Activated CD4-positive, alpha-beta T cell treated with anti-CD3 and anti-CD28 coated beads, Interleukin-2, amount 50 U/mL, for 16 hours (primary cell): ENCODE results near the gene PDF.
"Not testable (repeated sequence)": the region's sequence is repeated elsewhere in the genome, so short reads cannot be mapped to it uniquely, and the experiment has no call there.

Experiments used
- DNase-seq: peaks from one replicate; pipeline ENCODE4 v3.0.0-alpha.2; 2020

Gene PDF

DNA sequence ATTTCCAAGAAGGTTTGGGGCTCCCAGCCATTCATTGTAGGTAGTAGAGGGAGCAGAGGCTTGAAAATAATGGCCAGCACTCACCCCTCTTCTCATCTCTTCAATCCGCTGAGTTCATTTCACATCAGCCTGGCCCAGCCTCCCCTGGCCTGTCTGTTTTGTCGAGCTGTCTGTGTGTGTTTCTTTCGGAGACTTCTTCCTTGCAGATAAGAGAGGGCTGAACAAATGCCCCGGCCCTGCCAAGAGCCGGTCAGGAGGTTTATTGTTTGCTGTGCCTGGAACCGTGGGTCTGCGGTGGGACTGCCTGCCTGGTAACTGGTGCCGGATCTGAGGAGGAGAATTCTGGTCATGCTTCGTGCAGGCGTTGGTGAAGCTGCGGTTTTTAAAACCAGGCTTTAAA lies 15.9 kb downstream of the PDF start:
- no peak for DNase-seq

DNA sequence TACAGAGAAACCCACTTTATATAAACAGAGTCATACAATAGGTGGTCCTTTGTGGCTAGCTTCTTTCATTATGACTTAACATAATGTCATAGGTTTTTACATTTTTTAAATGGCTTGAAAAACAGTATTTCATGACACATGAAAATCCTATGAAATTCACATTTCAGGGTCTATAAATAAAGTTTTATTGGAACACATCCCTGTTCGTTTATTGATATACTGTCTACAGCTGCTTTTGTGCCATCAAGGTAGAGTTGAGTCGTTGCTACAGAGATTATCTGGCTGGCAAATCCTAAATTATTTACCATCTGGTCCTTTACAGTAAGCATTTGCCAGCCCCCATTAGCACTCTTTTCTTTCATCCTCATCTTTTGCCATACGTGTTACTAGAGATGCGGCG lies 16.9 kb downstream of the PDF start:
- DNase-seq: no peak

DNA sequence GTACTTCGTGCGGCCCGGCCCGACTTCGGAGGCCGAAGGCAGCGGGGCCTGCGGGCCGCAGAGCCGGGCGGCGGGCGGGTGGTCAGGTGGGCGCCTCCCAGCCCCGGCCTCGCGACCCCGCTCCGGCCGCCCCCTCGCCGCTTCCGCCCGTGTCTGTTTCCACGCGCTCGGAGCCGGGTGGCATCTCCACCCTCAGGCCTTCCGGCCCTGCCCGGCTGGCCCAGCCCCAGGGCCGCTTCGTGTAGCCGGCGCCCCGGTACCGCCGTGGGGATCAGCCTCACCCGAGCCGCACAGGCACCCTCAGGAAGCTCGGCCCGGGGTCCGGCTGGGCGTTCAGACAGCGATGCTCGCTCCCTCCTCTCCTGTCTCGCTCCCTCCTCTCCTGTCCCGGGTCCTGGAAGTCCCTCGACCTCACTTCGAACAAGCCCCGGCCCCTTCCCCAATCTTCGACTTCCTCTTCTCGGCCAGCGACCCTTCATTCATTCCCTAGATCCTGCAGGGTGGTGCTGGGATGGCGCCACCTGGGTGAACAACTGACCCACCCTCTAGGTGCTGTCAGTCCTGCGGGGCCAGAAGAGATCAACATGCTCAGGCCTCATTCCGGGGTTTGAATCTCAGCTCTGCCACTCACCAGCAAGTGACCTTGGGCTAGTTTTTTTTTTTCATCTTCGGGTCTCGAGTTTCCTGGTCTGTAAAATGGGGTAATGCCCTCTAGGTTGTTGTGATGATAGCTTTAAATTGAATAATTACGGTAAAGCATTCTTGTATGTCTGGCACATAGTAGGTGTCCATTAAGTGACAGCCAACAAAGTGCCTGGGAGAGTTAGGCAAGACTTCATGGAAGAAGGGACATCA lies 18.6 kb downstream of the PDF start:
- peak; percentile 43 for DNase-seq

DNA sequence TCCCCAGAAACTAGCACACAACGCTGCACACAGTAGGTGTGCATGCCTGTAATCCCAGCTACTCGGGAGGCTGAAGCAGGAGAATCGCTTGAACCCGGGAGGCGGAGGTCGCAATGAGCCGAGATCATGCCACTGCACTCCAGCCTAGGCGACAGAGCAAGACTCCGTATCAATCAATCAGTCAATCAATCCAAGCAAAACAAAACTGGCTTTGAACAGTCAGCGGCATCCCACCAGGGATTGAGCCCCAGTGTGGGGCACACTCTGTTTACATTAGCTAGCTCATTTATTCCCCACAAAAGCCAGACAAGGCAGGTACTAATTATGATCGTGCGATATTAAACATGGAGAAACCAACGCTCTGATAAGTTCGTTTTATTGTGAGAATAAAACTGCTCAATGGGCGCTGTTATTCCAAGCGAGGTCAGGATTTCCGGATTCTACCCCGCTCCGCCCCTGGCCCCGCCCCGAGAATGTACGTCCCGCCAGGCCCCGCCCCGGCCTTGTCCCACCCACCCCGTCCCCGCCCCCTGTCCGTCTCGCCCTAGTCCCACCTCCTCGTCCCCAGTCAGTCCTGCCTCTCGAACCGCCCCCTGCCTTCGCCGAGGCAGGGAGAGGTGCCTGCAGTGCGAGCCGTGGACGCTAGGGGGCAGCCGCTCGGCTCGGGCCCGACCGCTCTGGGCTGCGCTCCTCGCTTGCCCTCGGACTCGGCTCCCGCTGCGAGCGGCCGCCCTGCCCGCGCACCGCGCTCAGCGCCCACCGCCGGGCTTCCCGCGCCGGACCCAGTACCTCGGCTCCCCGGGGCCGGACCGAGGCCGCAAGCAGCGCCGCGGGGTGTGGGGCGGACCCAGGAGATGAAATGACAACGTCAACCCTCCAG lies 19.5 kb downstream of the PDF start, which contains the start of gene VPS4A:
TSS of gene VPS4A (plus strand) at position 698 of the 880 bp plus-strand sequence. CDS start at position 860, 162 bp downstream.
- peak; percentile 97 for DNase-seq

DNA sequence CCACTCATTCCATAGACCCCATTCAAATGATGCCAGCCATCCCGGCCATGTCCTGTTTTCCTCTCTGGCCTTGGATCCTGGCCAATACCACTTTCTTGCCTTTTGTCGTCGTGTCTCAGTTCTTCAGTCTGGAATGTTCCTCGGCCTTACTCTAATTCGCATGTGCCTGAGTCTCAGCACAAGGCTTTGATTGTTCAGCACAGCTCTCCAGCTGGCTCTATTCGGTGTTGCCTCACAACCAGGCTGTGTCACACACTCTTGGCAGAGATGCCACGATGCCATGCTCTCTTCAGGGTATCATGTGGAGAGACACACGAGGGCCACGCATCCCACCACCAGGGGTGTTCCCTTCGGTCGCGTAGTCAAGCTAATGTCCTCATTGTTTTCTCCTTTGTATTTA lies 21.1 kb downstream of the PDF start:
- no peak for DNase-seq

DNA sequence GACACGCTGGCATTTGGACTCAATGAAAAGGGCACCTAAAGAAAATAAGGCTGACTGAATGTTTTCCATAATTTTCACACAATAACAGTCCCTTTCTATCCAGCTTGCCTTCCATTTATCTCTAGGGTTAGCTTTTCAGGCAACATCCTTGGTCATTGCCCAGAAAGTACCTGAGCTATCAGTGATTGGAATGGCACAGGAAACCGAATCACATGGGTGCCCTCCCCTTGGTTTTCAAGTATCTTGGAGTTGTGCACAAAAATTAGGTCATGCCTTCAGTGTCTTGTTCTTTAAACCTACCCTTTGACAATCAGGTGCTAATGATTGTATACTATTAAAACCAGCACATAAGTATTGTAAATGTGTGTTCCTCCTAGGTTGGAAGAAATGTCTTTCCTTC lies 22.5 kb downstream of the PDF start:
- DNase-seq: no peak

DNA sequence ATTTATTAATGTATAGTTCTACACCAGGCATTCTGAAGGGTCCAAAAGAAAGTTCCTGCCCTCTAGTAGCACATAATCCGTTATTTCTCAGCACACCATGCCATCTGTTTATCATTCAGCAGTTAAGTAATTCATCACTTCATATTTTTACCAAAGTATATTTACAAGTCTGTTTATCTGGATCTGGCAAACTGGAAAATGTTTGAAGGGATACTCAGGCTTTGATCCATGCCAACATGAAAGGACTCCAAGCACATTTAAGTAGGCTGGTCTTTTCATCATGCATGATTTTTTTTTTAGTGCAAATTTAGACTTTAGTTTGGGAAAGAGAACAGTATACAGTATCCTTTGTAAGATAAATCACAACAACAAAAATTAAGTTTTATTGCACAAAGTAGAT lies 23.3 kb downstream of the PDF start:
- DNase-seq: no peak

DNA sequence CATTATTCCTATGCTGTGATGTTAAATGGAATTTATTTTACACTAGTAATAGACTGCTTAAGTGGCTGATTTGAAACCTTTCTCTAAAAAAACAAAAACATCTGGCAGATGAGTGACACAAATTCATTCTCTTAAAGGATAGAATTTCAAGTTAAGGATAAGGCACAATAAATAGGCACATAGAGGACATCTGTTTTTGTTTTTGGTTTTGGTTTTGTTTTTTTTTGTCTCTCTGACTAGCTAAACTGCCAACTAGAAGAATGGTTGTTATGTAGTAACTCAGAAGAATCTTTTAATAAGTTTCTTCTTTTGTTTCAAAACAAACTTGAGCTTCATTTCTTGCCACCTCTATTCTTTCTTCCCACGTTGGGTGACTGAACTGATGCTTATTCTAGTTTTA lies 24.4 kb downstream of the PDF start:
- DNase-seq: no peak

DNA sequence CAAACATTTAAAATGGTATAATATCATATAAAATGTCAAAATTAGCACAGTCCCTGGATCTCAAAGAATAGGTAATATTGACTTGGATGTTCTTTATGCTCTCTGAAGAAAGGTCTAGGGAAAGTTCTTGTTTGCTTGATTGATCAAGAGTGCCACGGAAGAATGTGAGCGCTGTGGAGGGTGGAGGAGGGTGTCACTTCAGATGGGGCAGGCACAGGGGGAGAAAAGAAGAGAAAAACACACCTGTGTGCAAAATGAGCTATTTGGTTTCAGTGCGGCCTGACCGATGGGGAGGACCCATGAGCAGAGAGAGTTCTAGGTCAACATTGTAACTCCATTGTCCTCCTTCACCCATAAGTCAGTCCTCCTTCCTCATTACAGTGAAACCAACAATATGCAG lies 28.1 kb downstream of the PDF start:
- no peak for DNase-seq

DNA sequence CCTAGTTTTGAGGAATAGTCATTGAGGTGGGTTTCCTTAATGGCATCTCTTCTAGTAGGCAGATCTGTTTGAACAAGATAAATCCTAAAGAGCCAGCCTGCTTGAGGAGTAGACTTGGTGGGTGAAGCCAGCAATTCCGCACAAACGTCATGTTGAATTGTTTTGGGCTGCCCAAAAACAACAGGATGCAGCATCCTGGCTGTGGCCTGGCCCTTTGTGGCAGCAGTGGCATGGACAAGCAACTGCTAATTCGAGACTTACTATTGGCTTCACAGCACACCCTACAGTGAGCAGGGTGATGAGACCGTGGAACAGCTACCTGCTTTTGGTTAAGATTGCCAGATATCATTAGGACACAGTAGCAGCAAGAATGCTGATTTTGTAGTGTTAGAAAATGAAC lies 28.5 kb downstream of the PDF start:
- DNase-seq: no peak

DNA sequence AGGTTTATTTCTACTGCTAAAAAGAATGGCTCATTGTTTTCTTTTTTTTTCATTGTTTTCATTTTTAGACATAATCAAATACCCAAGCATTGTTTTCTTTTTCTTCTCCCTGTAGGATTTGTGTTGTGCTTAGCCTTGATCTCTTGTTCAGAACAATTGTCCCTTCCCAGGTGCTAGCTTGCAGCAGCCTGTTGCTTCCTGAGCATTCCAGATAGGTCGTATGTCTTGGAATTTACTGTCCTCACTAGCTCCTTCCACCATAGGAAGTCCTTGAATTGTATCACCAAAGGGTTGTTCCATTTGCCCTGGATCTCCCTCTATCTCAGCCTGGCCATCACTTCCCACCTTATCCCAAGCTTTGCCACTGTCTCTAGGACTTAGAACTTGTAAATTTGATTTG lies 29.2 kb downstream of the PDF start:
- DNase-seq: no peak

DNA sequence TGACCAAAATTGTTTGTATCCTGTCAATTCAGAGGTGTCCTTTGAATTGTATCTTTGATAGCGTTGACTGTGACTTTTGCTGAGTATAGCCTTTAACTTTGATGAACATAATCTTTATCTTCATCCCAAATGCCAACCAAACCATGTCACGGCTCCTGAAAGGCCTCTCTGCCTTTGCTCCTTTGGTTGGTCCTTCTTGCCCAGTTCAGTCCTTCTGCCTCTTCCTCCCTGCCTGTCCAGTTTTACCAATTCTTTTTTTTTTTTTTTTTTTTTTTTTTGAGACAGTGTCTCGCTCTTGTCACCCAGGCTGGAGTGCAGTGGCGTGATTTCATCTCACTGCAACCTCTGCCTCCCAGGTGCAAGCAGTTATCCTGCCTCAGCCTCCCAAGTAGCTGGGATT lies 32.1 kb downstream of the PDF start:
- no peak for DNase-seq

DNA sequence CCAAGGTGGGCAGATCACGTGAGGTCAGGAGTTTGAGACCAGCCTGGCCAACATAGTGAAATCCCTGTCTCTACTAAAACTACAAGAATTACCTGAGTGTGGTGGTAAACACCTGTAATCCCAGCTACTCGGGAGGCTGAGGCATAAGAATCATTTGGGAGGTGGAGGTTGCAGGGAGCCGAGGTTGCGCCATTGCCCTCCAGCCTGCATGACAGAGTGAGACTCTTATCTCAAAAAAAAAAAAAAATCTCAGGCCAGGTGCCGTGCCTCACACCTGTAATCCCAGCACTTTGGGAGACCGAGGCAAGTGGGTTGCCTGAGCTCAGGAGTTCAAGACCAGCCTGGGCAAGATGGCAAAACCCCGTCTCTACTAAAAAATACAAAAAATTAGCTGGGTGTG lies 33.6 kb downstream of the PDF start:
- not testable (repeated sequence) for DNase-seq

DNA sequence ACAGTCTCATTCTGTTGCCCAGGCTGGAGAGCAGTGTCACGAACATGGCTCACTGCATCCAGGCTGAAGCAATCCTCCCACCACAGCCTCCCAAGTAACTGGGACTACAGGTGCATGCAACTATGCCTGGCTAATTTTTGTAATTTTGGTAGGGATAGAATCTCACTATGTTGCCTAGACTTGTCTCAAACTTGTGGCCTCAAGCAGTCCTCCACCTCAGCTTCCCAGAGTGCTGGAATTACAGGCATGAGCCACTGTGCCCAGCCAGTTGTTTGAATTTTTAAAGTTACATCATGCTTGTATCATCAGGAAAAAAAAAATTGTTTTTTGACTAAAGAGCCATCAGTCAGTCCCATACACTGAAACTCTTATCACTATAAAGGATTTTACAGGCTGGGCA lies 36.3 kb downstream of the PDF start:
- no peak for DNase-seq

DNA sequence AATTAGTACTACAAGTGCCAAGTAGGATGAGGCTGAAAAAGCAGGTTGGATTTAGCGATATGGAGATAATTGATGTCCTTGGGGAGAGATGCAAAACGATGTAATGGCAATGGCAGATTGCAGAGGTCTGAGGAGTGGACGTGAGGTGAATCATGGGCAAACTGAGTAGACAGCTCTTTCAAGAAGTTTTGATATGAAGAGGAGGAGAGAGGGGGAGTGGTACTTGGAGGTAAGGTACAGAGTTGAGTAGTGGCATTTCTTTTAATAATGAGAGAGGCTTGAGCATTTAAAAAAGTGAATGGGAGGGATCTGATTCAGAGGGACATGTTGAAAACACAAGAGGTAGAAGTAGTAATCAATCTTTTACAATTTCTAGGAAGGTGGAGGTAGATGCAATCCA lies 37.0 kb downstream of the PDF start:
- DNase-seq: peak; percentile 30

DNA sequence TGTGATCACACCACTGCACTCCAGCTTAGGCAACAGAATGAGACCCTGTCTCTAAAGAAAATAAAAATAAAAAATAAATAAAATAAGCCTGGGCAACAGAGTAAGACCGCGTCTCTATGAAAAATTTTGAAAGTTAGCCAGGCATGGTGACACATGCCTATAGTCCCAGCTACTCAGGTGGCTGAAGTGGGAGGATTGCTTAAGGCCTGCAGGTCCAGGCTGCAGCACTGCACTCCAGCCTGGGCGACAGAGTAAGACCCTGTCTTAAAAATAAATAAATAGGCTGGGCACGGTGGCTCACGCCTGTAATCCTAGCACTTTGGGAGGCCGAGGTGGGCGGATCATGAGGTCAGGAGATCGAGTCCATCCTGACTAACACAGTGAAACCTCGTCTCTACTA lies 38.7 kb downstream of the PDF start:
- DNase-seq: not testable (repeated sequence)

DNA sequence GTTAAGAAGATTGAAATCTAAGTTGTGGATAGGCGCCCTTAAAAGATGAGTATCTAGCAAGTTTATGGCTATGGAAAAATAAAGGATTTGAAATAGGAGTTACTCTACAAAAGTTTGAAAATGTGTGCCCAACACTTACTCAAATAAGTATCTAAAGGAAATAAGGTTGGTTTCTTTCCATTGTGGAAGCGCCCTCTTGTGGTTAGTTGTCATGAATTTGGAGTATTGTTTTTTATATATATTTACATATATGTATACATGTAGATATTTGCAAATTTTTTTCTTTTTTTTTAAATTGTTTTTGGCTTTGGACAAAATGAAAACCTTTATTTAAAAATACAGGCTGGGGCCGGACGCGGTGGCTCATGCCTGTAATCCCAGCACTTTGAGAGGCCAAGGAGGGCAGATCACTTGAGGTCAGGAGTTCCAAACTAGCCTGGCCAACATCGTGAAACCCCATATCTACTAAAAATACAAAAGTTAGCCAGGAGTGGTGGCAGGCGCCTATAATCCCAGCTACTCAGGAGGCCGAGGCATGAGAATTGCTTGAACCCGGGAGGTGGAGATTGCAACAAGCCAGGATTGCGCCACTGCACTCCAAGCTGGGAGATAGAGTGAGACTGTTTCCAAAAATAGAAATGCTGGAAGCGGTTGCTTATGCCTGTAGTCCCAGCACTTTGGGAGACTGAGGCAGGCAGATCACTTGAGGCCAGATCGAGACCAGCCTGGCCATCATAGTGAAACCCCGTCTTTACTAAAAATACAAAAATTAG lies 43.3 kb downstream of the PDF start:
- peak; percentile 64 for DNase-seq

DNA sequence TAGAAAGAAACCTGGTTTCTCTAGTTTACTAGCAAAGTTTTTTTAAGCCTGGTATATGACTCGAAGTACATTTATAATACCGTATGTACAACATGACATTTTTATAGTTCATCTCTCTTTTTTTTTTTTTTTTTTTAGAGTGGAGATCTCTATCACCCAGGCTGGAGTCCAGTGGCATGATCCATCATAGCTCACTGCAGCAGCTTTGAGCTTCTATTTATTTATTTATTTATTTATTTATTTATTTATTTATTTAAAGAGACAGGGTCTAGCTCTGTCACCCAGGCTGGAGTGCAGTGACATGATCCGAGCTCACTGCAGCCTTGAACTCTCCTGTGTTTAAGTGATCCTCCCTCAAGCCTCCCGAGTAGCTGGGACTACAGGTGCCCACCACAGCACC lies 45.1 kb downstream of the PDF start:
- DNase-seq: no peak

DNA sequence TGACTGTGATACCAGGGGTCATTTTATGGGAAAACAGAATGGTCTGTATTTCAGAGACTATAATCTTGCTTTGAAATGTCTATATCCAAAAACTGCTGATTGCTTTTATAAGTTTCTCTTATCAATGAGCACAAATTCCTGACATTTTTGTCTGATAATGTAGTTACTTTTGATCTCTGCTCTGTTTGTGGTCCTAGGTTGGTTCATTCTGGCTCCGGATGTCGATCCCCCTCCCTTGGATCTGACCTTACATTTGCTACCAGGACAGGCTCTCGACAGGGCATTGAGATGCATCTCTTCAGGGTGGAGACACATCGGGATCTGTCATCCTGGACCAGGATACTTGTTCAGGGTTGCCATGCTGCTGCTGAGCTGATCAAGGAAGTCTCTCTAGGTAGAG lies 46.5 kb downstream of the PDF start:
- DNase-seq: no peak

DNA sequence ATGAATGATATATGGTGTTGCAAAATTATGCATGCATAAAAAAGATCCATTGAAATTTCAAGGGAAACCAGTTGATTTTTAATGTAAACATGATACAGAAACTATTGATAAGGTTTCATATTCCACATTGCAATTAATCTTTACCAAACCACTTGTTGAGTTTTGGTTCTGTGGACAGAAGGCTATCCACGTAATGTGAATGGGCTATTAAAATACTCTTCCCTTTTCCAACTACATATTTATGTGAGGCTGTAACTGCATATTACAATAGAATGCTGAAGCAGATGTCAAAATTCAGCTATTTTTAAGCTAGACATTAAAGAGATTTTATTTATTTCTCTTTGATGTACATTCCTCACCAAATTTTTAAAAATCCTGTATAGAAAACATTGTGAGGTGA lies 53.0 kb downstream of the PDF start:
- DNase-seq: no peak
